CD4-positive, alpha-beta T cell treated with Interleukin-4 for 1 hour (primary cell): Measurements from ENCODE around the gene PIGM.
A peak's percentile ranks its signal among the peaks of the same experiment; 100 is the strongest.

Experiments
- DNase-seq, 2 donors: peaks; one replicate each; pipeline ENCODE4 v3.0.0-alpha.2; 2020 to 2022

Gene PIGM

GRCh38 chr1:160020196-160020595 is 11.6 kb downstream of the PIGM start:
- no peak for DNase-seq

- no peak for DNase-seq
Observed at GRCh38 chr1:160018900-160019299, 12.9 kb downstream of the PIGM start.

- no peak for DNase-seq
Observed at GRCh38 chr1:160018347-160018746, 13.4 kb downstream of the PIGM start.

- no peak for DNase-seq
Observed at GRCh38 chr1:160017592-160017991, 14.2 kb downstream of the PIGM start.

- no peak for DNase-seq
Observed at GRCh38 chr1:160011781-160012180, 20.0 kb downstream of the PIGM start.

- no peak for DNase-seq
Observed at GRCh38 chr1:160009801-160010200, 22.0 kb downstream of the PIGM start.

GRCh38 chr1:160009081-160009480 is 22.7 kb downstream of the PIGM start:
- DNase-seq, result no peak

- DNase-seq, result peak in 1 of 2 donors; percentile 53
Observed at GRCh38 chr1:160007577-160008200, 24.1 kb downstream of the PIGM start.

GRCh38 chr1:160006312-160006940 is 25.4 kb downstream of the PIGM start:
- DNase-seq, result peak; percentile 77 to 78

GRCh38 chr1:160005070-160005469 is 26.7 kb downstream of the PIGM start:
- no peak for DNase-seq

- DNase-seq, result no peak
Observed at GRCh38 chr1:160004425-160004824, 27.4 kb downstream of the PIGM start.

GRCh38 chr1:160004001-160004400 is 27.8 kb downstream of the PIGM start:
- no peak for DNase-seq

- no peak for DNase-seq
Observed at GRCh38 chr1:160001440-160001839, 30.4 kb downstream of the PIGM start.

GRCh38 chr1:159999204-159999603 is 32.6 kb downstream of the PIGM start:
- DNase-seq, result no peak

GRCh38 chr1:159996653-159997052 is 35.1 kb downstream of the PIGM start:
- no peak for DNase-seq

GRCh38 chr1:159994896-159995295 is 36.9 kb downstream of the PIGM start:
- DNase-seq, result no peak

- no peak for DNase-seq
Observed at GRCh38 chr1:159993911-159994310, 37.9 kb downstream of the PIGM start.

GRCh38 chr1:159992161-159992560 is 39.6 kb downstream of the PIGM start:
- no peak for DNase-seq

- peak in 1 of 2 donors; percentile 13 for DNase-seq
Observed at GRCh38 chr1:159991513-159991912, 40.3 kb downstream of the PIGM start.

- no peak for DNase-seq
Observed at GRCh38 chr1:159990005-159990404, 41.8 kb downstream of the PIGM start.

GRCh38 chr1:159989581-159989980 is 42.2 kb downstream of the PIGM start:
- DNase-seq, result no peak

GRCh38 chr1:159988006-159988405 is 43.8 kb downstream of the PIGM start:
- no peak for DNase-seq

- DNase-seq, result no peak
Observed at GRCh38 chr1:159987186-159987585, 44.6 kb downstream of the PIGM start.

GRCh38 chr1:159986531-159986930 is 45.3 kb downstream of the PIGM start:
- DNase-seq, result no peak

- no peak for DNase-seq
Observed at GRCh38 chr1:159986093-159986492, 45.7 kb downstream of the PIGM start.
